GM10248 (cell line): ENCODE data around the gene MYADM.

Experiments used
- CTCF ChIA-PET: fragments of 300-600 bp; sonication (Branson Sonifier 250); formaldehyde crosslinking; extraction: SDS; loops from one replicate; lab custom pipeline; 2021; ENCODE audit warnings: antibody characterized with exemption; lab: Yijun Ruan, JAX
- POLR2A ChIA-PET: fragments of 350-650 bp; sonication (Branson Sonifier 250); formaldehyde crosslinking; extraction: SDS; loops from one replicate; lab custom pipeline; 2020; ENCODE audit warnings: antibody characterized with exemption; lab: Yijun Ruan, JAX
- DNase-seq: peaks from one replicate; pipeline ENCODE4 v3.0.0; 2012; ENCODE audit errors: extremely low spot score
- TF ChIP-seq, protein P1 (sequence below): IDR thresholded peaks from 2 replicates; pipeline ENCODE4 v1.5.1; 2012; ENCODE audit warnings: mild to moderate bottlenecking, low read depth; ENCODE audit errors: extremely low read depth, missing control alignments, control extremely low read depth

Gene MYADM

DNA sequence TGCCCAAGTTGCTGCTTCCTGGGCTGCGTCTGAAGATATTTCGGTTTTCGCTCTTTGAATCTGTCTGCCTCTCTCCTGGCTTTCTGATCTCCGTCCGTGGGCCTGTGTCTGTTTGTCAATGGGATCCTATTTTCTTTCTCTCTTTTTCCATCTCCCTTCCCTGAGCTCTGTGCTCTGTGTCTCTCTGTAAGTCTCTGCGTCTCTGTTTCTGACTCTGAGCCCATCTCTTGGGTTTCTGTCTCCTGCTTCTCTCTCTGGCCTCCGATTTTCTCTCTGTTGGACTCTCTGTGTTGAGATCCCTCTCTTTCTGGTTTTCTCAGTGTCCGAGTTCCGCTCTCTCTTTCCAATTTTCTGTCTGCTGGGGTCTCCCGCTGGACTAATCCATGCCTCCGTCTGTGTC, 16.1 kb downstream of the MYADM start:
- ChIA-PET CTCF (no interaction called here), POLR2A (no interaction called here)
- TF ChIP-seq, protein P1, sequence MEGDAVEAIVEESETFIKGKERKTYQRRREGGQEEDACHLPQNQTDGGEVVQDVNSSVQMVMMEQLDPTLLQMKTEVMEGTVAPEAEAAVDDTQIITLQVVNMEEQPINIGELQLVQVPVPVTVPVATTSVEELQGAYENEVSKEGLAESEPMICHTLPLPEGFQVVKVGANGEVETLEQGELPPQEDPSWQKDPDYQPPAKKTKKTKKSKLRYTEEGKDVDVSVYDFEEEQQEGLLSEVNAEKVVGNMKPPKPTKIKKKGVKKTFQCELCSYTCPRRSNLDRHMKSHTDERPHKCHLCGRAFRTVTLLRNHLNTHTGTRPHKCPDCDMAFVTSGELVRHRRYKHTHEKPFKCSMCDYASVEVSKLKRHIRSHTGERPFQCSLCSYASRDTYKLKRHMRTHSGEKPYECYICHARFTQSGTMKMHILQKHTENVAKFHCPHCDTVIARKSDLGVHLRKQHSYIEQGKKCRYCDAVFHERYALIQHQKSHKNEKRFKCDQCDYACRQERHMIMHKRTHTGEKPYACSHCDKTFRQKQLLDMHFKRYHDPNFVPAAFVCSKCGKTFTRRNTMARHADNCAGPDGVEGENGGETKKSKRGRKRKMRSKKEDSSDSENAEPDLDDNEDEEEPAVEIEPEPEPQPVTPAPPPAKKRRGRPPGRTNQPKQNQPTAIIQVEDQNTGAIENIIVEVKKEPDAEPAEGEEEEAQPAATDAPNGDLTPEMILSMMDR: no peak
- no peak for DNase-seq

DNA sequence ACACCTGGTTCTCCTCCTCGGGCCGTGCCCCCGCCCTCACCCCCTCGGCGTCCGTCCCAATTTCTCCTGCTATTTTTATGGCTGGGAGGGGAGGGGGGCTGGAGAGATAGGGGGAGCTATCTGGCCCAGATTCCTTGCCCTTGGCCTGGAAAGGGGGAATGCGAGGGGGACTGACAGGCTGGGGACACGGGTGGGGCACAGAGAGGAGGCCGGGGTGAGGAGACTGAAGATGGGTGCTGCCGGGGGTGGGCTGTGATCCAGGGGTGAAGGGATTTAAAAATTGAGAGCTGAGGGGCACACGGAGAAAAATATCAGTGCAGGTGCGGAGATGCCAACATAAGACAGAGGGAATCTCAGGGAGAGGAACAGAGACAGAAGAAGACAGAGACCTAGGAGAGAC, 16.6 kb downstream of the MYADM start:
- ChIA-PET CTCF (interaction anchor here (0.7 kb wide), 1 partner anchor 947 kb away, joined by 3 read pairs; no protein-coding TSS in a partner anchor), POLR2A (no interaction called here)
- TF ChIP-seq, protein P1: no peak
- DNase-seq: no peak

DNA sequence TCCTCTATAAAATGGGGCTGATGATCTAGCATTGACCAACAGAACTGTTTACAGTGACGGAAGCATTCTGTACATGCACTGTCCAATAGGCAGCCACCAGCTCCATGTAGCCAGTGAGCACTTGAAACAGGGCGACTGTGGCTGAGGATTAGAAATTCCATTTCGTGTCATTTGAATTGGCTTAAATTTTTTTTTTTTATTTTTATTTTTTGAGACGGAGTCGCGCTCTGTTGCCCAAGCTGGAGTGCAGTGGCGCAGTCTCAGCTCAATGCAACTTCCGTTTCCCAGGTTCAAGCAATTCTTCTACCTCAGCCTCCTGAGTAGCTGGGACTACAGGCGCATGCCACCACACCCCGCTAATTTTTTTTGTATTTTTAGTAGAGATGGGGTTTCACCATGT, 17.4 kb downstream of the MYADM start:
- no peak for DNase-seq
- TF ChIP-seq, protein P1: no peak
- CTCF ChIA-PET: interaction anchor here (0.7 kb wide), 1 partner anchor 948 kb away, joined by 3 read pairs; no protein-coding TSS in a partner anchor
- POLR2A ChIA-PET: interaction anchor here (0.6 kb wide), 1 partner anchor 12 kb away, joined by 3 read pairs; no protein-coding TSS in a partner anchor

DNA sequence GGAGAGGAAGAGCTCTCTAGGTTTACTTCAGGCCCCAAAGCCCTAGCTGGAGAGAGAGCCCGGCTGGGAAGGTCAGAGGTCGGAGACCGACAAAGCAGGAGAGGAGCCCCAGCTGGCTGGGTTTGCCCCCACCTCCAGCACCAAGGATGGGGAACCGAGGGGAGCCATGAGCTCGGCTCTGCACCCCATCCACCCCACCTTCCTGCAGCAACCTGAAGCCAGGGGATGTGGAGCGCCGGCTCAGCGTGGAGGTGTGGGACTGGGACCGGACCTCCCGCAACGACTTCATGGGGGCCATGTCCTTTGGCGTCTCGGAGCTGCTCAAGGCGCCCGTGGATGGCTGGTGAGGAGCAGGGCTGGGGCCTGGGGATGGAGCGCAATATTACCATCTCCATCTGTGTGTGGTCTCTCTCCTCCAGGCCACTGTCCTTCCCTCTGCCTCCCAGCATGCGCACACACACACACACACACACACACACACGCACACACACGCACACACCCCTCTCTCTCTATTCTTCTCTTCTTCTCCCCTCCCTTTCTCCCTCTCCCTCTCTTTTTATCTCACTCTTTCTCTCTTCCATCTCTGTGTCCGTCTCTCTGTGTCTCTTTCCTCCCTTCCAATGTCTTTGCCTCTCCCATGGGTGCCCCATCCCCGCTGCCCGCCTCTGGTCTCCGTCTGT, 24.8 kb downstream of the MYADM start:
- POLR2A ChIA-PET: no interaction called here
- TF ChIP-seq, protein P1: no peak
- CTCF ChIA-PET: interaction anchor here (1.1 to 1.2 kb wide), 2 partner anchors 10 to 12 kb away, joined by 3 read pairs; partner anchors contain the start of gene PRKCG
- no peak for DNase-seq

GRCh38 chr19:53892981-53893325, 25.3 kb downstream of the MYADM start:
- CTCF ChIA-PET: no interaction called here
- TF ChIP-seq, protein P1: no peak
- DNase-seq: no peak
- POLR2A ChIA-PET: no interaction called here

DNA sequence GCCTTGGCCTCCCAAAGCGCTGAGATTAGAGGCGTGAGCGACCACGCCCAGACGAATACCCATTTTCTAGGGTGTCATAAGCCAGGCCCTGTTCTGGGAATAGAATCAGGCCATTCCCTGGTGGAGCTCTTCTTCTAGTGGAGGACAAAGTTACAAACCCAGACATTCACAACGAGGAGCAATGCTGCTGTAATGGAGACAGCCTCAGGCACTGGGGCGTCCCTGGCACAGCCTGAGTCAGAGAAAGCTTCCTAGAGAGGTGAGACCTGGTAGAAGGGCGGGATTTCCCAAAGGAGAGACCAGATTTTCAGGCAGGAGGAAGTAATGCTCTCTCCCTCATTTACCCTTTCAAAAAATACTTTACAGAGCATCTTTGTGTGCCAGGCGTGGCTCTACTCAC, 27.0 kb downstream of the MYADM start:
- CTCF ChIA-PET: no interaction called here
- POLR2A ChIA-PET: no interaction called here
- DNase-seq: no peak
- TF ChIP-seq, protein P1: no peak
